ENCODE results near the gene HLF.

Gene HLF

DNA sequence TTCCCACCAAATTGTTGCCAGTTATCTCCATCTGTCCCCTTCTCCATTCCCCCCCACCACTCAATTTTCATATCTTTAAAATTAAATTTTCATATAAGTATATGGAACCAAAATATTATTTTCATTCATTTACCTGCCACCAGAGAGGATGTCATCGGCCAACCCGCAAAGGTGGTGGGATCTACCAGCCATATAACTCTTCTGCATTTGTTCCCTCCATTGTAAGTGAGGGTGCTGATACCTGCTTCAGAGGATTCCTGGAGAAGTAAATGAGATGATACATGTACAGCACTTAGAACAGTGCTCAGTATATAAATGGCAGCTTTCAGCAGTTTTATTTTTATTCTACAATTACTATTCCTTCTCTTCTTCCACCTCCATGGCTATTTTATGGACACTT is 15.0 kb downstream of the HLF start:
- no peak for DNase-seq (ENCODE audit: low read depth in 2 of 2)
- H3K4me3 ChIP-seq (replicated peaks in 1 of 2; ENCODE audit: low read depth in 2 of 2, low read length in 2 of 2), result no peak overlapping the region
- TF ChIP-seq, protein P1, sequence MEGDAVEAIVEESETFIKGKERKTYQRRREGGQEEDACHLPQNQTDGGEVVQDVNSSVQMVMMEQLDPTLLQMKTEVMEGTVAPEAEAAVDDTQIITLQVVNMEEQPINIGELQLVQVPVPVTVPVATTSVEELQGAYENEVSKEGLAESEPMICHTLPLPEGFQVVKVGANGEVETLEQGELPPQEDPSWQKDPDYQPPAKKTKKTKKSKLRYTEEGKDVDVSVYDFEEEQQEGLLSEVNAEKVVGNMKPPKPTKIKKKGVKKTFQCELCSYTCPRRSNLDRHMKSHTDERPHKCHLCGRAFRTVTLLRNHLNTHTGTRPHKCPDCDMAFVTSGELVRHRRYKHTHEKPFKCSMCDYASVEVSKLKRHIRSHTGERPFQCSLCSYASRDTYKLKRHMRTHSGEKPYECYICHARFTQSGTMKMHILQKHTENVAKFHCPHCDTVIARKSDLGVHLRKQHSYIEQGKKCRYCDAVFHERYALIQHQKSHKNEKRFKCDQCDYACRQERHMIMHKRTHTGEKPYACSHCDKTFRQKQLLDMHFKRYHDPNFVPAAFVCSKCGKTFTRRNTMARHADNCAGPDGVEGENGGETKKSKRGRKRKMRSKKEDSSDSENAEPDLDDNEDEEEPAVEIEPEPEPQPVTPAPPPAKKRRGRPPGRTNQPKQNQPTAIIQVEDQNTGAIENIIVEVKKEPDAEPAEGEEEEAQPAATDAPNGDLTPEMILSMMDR (IDR thresholded peaks at IDR 0.05; ENCODE audit: low read depth, low read length), result no peak

DNA sequence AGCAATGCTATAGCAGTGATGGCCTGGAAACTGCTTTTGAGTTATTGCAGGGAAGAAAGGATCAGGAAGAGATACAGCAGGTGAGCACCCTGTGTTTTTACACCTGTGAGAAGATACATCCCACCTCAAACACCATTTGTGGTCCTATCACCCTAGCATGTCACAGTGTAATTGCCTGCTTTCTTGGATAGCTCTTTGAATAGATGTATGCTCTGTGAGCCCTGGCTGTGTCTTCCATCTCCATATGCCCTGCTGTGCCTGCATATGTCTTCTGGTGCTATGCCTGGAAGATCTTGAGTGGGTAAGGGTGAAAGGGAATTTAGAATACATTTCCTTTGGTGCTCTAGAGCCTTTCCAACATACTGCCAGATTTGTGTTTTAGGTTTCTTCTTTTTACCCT is 15.5 kb downstream of the HLF start:
- DNase-seq (ENCODE audit: low read depth in 2 of 2), result no peak
- H3K4me3 ChIP-seq (replicated peaks in 1 of 2; ENCODE audit: low read depth in 2 of 2, low read length in 2 of 2), result no peak overlapping the region
- TF ChIP-seq, protein P1 (IDR thresholded peaks at IDR 0.05; ENCODE audit: low read depth, low read length), result no peak

DNA sequence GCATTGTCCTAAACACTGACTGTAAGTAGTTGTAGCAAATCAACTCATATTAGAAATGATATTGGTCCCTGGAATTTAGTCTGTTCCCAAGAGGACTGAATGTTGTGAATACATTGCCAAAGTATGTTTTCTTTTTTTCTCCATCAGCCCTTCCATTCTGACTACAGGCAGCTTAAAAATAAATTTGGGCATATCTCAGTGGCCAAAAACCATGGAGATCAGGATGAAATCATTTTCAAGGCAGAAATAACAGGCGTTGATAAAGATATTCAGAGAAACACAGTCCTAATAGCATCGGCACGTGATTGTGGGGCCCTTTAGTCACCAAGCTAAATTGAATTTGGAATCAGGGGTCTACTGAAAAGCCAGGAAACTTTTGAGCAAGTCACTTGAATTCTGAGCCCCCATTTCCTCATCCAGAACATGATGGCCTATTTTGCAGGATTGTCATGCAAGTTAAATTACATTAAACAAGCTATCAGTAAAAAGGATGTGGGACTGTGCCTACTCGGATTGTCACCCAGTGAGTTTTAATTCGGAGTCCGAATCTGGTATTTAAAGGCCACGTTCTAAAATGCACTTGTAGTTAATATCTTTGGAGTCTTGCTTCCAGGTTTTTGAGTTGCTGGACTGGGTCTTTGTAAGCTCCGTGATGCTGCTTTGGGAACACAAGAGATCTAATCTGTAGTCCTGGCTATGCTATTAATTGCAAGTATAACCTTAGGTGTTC is 17.1 kb downstream of the HLF start:
- H3K4me3 ChIP-seq (replicated peaks in 1 of 2; ENCODE audit: low read depth in 2 of 2, low read length in 2 of 2), result no peak overlapping the region
- peak in 1 of 2 donors; percentile 29 for DNase-seq (ENCODE audit: low read depth in 2 of 2)
- TF ChIP-seq, protein P1 (IDR thresholded peaks at IDR 0.05; ENCODE audit: low read depth, low read length), result no peak

DNA sequence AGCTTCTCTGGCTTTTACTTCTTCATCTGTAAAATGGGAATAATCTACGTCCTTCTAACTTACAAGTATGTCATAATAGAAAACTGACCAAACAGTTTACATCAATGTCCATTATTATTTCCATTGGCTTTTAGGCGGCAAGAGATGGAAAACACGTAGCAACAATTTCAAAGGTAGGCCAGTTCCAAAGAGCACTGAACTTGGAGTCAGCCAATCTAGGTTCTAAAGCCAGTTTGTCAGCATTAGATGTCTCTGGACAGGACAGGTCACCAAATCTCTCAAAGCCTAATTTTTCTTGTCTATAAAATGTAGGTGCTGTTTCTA is 17.6 kb downstream of the HLF start:
- no peak for DNase-seq (ENCODE audit: low read depth in 2 of 2)
- no peak overlapping the region for H3K4me3 ChIP-seq (replicated peaks in 1 of 2; ENCODE audit: low read depth in 2 of 2, low read length in 2 of 2)
- TF ChIP-seq, protein P1 (IDR thresholded peaks at IDR 0.05; ENCODE audit: low read depth, low read length), result no peak

DNA sequence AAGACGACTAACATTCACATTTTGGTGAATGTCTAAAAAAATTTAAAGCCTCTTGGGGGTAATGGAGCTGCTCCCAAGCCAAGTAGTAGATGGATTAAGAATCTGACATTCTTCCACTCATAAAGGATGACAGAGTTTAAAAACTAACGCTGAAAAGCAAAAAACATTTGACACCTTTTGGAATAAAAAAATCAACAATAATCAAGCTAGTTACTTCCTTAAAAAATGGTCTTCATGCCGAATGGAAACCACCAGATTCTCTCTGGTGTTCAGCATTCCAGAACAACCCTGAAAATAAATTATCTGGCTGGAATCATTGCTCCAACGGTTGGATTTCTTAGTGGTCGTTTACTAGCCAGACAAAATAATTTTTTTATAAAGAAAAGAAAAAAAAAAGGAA is 18.0 kb downstream of the HLF start:
- no peak for DNase-seq (ENCODE audit: low read depth in 2 of 2)
- no peak overlapping the region for H3K4me3 ChIP-seq (replicated peaks in 1 of 2; ENCODE audit: low read depth in 2 of 2, low read length in 2 of 2)
- TF ChIP-seq, protein P1 (IDR thresholded peaks at IDR 0.05; ENCODE audit: low read depth, low read length), result no peak

DNA sequence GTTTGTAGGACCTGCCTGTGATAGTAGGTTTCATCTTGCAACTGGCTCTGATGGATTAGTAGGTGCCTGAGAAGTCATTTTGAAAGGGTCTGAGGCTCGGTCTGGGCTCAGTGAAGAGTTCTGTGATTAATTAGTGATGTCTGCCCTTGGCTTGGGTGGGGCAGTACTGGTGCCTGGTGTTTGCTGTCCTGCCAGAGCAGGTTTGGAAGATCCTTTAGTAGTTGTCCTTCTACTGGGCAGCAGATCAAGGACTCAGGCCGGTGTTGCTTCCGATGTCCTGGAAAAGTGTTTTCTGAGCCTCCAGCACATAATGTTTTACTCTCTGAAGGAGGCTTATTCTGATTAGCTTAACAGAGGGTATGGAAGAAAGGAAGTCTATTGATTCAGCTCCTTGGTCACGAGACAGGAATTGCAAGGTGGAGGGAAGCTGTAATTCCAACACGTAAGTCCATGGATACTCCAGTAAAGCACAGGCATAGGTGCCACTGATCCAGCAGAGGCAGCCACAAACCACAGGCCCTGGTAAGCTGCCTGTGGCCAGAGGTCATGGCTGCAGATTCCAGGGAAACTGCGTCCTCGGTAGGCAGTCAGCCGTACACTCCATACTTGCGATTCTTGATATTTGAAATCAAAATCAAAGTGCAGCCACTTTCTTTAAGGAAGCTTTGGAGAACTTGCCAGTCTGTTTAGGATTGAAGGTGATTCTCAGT is 18.7 kb downstream of the HLF start:
- TF ChIP-seq, protein P1 (IDR thresholded peaks at IDR 0.05; ENCODE audit: low read depth, low read length), result no peak
- no peak for DNase-seq (ENCODE audit: low read depth in 2 of 2)
- H3K4me3 ChIP-seq (replicated peaks in 1 of 2; ENCODE audit: low read depth in 2 of 2, low read length in 2 of 2), result no peak overlapping the region
